ENCODE measurements around the gene C14orf93.

- no peak for TF ChIP-seq CTCF (IDR thresholded peaks at IDR 0.05)
- TF ChIP-seq POLR2A (IDR thresholded peaks at IDR 0.05): no peak
- no peak for TF ChIP-seq POLR2AphosphoS5 (IDR thresholded peaks at IDR 0.05)
These were observed 23.3 kb upstream of the C14orf93 start for GRCh38 chr14:23033251-23033727.
